ENCODE results near the gene ESAM.

The ESAM gene

GRCh38 chr11:124751741-124752470, 10.2 kb downstream of the ESAM start, which contains the start of gene VSIG2:
Gene VSIG2, minus strand, starts transcription at chr11:124752255. Its CDS starts 118 bp downstream, at chr11:124752137.
- DNase-seq = no peak

GRCh38 chr11:124751391-124751740, 10.7 kb downstream of the ESAM start:
- DNase-seq = no peak

GRCh38 chr11:124749912-124750311, 12.2 kb downstream of the ESAM start:
- DNase-seq = no peak

DNA sequence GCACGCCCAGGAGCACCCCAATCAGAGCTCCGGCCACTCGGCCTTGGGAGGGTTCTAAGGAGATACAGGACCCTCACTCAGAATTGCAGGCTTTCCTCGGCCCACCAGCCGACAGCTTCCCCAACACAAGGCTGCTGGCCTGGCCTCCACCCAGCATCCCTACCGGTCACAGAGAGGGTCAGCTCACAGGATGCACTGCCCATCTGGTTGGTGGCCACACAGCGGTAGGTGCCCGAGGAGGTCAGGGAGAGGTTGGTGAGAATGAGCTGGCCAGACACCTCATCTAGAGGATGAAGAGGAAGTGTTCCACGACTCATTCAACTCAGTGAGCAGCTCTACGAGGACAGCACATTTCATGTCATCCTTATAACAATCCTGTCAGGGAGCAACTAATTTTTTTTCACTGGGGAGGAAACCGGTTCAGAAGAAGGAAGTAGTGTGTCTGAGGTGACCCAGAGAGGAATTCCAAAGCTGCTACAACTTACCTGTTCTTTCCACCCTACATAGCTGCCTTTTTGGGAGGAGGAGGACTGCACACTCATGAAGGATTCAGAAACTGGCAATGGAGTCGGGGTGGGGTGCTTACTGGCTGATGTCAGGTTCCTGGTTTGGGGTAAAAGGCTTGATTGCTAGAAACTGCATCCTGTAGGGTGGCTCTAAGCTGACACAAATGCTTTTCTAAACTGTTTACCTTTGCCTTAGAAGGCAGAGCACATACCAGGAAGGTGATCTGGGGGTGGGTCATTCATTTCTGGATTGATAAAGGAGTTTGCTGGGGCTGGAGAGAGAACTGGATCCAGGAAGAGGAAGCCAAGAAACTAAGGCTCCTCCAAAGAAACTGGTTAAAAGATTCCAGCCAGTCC, 13.4 kb downstream of the ESAM start:
- no peak for DNase-seq

GRCh38 chr11:124748100-124748418, 14.0 kb downstream of the ESAM start:
- DNase-seq = no peak

DNA sequence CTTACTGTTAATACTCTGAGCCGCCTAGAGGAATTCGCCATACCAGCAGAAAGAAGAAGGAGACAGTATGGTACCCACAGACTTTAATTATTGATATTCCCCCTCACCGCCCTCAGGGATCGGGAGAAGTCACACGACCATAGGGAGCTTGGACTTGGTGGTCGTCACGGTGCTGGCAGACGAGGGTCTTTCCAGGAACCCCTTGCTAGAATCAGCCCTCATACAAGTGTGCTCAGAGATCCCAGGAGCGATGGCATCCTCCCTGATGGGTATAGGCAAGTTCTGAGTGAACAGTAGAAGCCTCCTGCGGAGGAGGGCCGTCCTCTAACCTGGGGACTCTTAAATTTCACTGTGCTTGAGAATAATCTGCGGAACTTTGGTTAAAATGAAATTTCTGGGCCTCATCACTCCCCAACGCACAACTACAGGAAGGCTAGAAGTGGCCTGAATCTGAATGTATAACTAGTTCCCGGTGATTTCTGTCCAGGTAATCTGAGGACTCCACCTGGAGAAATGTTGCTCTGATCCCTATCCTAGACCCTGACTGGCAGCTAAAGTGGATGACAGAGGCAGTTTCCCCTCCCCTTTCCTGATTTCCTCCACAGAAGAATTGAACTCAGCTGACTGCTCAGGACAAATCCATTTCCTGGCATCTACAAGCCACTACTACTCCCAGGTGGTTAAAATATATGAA, 14.5 kb downstream of the ESAM start:
- no peak for DNase-seq

- DNase-seq = peak; percentile 76
Observed at GRCh38 chr11:124746621-124747243, 15.4 kb downstream of the ESAM start.

- DNase-seq = peak; percentile 32
Observed at GRCh38 chr11:124745835-124746620, 16.1 kb downstream of the ESAM start.

DNA sequence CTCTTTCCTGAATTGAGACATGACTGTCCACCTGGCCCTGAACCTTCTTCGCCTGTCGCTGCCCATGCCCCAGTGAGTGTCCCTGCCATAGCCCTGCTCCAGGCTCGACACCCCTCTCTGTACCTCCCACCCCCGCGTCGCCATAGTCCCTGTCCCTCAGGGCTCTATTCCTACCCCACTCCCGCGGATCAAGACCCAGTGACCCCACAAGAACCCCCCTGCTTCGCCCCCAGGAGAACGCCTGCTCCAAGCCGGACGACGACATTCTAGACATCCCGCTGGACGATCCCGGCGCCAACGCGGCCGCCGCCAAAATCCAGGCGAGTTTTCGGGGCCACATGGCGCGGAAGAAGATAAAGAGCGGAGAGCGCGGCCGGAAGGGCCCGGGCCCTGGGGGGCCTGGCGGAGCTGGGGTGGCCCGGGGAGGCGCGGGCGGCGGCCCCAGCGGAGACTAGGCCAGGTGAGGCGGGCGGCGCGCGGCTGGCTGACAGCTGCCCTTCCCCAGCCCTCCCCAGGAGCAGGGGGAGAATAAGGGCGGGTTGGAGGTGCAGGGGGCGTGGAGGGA, 16.7 kb downstream of the ESAM start:
- DNase-seq = no peak

- no peak for DNase-seq
Observed at GRCh38 chr11:124743050-124743449, 19.0 kb downstream of the ESAM start.

DNA sequence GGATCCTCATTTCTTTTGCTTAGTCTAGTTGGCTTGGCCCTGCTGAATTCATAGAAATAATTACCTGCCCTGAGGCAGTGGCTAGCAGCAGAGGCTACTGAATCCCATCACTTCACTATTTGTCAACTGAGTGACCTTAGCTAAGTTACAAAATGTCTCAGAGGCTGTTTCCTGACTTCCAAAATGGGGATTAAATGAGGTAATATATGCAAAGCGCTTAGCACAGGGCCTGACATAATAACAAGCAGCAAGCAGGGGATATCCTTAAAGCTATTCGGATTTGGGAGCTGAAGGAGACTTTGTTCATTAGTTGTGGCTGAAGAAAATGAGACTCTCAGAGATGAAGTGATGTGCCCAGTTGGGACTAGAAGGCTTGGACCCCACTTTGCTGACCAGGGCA, 19.5 kb downstream of the ESAM start:
- DNase-seq = no peak

DNA sequence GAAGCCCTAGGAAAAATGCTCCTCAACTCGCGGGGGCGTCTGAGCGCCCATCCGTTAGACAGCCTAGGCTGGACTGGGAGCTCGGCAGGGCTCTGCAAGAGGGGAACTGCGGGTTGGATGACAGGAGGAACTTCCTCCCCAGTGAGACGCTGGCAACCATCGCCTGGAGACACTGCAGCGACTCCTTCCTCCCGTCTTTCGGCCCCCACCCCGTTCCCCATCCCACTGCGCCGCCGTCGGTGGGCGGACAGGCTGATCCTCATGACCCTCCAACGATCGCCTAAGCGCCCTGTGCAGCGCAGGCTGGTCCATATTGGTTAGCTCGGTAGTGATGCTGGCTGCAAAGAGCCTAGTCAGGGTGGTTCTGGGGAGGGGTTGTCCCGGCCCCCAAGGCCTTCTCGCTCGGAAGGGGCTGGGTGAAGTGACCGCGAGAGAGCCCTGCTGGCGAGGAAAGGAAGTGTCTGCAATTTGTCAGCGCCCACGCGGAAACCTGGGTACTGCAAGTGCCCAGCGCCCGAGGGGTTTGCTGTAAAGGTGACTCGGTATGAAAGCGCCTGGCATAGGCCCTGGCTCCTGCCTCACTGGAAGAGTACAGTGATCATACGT, 21.7 kb downstream of the ESAM start:
- DNase-seq = peak; percentile 62

DNA sequence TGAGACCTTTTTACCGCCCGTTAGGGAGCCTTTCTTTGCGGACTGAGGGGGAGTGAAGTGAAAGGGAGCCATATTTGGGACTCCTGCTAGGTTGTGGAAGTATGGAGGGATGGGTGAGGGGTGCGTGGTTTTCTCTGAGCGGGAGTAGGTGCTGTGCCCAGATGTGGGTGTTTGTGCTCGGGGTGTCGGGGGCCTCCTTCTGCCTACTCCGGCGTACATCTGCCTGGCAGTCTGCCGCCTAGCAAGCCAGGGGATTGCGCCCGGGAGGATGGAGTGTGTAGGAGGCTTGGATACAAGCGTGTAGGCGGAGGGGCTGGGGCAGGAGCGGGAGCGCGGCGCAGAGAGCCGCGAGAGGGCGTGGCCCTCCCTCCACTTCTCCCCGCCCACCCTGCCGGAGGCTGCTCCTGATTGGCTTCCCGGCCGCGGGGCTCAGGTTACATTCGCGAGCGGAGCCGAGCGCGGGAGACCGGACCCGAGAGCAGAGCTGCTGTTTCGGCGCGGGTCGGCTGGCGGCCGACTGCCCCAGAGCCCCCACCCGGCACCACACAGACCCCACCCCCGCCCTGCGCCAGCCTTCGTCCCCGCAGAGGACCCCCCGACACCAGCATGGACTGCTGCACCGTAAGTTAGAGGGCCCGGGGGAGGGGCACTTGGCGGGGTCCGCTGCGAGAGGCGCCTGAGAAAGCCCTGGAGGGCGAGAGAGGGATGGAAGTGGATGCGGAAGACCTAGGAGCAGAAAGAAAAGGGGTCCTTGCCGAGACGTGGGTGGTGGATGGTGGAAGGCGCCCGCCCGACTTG, 22.4 kb downstream of the ESAM start, which contains the start of gene NRGN:
Gene NRGN (plus strand): TSS at position 464 of the 798 bp plus-strand sequence. CDS start 143 bp downstream, at position 607.
- peak; percentile 82 for DNase-seq

DNA sequence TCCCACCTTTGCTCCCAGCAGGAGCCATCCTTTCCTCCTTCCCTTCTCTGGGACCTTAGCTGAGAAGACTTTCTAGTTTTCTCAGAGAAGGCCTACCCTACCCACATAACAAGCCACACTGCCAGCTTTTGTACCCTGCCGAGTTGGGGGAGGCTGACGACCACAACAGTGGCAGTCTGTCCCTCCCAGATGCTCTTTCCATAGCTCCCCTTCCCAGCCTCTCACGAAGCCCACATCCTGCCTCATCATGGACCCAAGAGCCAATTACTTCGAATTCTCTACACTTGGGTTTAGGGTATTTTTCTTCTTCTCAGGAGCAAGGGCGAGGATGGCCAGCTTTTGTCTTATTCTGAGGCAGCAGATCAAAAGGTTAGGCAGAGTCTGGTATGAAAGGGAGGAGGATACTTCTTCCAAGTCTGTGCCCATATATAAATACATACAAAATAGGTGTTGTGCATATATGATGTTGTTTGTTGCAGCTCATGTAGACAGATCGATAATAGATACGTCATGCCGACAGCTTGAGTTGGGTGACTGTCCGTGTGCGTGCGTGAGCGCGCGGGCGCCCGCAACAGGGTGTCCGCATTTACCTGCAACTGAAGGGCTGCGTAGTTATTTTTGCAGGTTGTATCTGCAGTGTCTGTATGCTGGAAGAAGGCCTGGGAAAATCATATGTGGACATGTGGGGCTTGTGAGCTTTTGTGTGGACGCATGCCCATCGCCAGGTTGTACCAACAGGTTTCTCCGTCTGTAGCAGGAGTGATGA, 23.2 kb downstream of the ESAM start:
- no peak for DNase-seq

DNA sequence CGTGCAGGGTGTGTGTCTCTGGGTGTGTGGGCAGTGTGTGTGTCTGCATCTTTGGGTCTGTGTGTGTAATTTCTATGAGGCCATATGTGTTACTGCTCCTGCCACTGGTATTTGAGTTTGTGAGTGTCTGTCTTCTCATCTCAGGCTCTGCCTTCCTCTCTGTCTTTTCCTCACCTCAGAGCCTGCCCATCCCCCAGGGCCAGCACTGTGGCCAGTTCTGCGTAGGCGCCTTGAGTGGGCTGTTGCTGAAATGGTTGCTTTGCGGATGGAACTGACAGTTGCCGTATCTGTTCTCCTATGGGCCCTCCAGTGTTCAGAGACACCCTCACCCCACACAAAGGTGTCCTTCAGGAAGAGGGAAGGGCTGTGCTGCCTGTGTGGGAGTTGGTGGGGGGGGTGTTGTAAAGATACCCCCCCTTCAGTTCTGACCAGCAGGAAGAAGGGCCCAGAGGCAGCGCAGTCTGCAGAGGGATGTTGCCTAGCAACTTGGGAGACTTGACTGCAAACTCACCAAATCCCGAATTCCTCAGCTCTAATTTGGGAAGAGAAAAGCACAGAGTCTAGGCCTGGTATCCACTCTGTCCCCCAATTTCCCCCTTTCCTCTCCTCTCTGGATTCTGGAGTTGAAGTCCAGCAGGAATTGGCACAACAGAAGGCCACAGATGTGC, 24.3 kb downstream of the ESAM start:
- DNase-seq = no peak

DNA sequence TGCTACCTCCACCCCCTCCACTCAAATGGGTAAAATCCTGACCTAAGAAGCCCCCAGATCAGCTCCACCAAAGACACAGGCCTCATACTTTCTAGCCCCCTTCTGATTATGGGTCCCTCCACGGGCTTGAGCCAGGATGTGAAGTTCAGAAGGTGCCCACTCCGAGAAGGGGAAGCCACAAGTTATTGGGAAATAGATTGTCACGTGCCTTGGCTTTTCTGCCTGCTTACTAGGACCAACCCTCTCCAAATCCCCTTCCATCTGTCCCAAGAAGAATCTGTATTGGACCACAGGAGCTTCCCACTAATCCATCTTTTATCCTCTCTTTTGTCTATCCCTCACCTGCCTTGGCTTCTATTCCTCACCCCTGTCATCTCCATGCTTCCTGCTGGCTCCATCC, 25.4 kb downstream of the ESAM start:
- DNase-seq = no peak

GRCh38 chr11:124732230-124732629, 29.9 kb downstream of the ESAM start:
- no peak for DNase-seq

DNA sequence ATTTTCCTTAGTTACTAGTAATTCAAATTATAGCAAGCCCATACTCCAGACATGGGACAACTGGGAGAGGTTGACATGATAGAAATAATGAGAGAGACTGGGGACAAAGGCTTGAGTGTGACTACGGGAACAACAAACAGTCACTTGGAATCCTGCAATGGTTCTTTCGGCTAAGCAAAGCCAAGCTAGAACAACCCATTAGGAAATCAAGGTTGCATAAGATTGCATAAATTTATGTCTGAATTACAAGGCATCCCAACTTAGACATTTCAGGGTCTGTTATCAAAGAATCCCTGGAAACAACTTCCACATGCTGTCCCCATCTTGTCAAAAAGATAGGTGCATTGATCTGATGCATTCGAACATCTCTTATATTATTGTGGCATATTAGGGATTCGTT, 32.5 kb downstream of the ESAM start:
- DNase-seq = no peak

- DNase-seq = no peak
Observed at GRCh38 chr11:124728134-124728533, 34.0 kb downstream of the ESAM start.
